ENCODE measurements around the gene CLEC16A.

DNA sequence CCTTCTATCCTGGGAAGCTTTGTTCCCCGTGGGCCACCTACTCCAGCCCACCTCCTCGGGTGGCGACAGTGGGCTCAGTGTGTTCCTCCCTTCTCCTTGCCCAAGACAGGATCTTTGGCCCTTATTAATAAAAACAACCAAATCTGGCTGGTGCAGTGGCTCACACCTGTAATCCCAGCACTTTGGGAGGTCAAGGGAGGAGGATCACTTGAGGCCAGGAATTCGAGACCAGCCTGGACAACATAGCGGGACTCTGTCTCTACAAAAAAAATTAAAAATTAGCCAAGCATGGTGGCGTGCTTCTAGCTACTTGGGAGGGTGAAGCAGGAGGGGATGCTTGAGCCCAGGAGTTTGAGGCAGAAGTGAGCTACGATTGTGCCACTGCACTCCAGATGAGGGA, 269.4 kb downstream of the CLEC16A start:
- no peak for TF ChIP-seq CTCF (IDR thresholded peaks at IDR 0.05)
- no peak for TF ChIP-seq EZH2 (IDR thresholded peaks at IDR 0.05; ENCODE audit: borderline replicate concordance, insufficient read depth, low read depth, low read length, poor library complexity, severe bottlenecking)
